ENCODE measurements around the gene CCT8.
A peak's percentile ranks its signal among the peaks of the same experiment; 100 is the strongest.

CCT8 gene

DNA sequence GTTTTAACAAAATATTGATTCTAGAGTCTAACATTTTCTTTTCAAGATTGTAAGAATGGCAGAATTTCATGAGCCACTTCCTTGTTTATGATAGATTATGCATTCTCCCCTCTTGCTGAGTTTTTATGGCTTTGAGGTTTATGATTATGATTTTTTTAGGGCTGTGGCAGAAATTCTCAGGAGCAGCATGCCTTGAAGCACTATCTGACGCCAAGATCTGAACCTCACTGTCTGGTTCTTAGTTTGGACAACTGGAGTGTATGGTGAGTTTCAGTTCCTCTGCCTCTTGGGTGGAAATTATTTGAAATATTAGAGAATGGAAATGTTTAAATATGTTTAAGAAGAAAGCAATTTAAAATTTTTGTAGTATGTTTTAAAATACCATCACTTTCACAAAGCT, 38.8 kb downstream of the CCT8 start:
- H3K27ac ChIP-seq, result no peak overlapping the region
- no peak for DNase-seq
- no peak overlapping the region for H3K4me3 ChIP-seq (ENCODE audit: low read depth, low read length)
- peaks cover 46% of the 10 kb centered on the region for H3K36me3 ChIP-seq (replicated peaks)
- no peaks in the 10 kb centered on the region for H3K27me3 ChIP-seq (replicated peaks)
- in situ Hi-C loops (cut with HindIII; ENCODE audit: low pct_ligation_motif_present, low sequenced_read_pairs), result no loop called here
- TF ChIP-seq, protein P1, sequence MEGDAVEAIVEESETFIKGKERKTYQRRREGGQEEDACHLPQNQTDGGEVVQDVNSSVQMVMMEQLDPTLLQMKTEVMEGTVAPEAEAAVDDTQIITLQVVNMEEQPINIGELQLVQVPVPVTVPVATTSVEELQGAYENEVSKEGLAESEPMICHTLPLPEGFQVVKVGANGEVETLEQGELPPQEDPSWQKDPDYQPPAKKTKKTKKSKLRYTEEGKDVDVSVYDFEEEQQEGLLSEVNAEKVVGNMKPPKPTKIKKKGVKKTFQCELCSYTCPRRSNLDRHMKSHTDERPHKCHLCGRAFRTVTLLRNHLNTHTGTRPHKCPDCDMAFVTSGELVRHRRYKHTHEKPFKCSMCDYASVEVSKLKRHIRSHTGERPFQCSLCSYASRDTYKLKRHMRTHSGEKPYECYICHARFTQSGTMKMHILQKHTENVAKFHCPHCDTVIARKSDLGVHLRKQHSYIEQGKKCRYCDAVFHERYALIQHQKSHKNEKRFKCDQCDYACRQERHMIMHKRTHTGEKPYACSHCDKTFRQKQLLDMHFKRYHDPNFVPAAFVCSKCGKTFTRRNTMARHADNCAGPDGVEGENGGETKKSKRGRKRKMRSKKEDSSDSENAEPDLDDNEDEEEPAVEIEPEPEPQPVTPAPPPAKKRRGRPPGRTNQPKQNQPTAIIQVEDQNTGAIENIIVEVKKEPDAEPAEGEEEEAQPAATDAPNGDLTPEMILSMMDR (IDR thresholded peaks at IDR 0.05; ENCODE audit: low read depth, low read length, missing control alignments), result no peak

DNA sequence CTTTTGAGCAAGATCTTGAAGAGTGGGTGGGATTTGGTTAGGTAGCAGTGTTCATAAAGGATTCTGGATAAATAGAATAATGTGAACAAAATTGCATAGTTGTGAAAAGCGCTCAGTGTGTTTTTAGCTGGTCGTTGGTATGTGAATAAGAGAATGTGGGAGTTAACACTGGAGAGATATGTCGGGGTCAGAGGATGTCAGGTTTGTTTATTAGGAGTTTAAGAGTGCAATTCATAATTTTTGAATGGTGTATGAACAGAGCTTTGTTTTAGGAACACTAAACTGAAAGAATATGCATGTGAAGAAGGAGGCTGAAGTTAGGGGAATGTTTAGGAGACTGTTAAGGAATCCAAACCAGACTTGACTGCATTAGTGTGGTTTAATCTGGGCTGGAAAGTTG, 39.6 kb downstream of the CCT8 start:
- no peak overlapping the region for H3K27ac ChIP-seq
- H3K4me3 ChIP-seq (ENCODE audit: low read depth, low read length), result no peak overlapping the region
- no peaks in the 10 kb centered on the region for H3K27me3 ChIP-seq (replicated peaks)
- peaks cover 47% of the 10 kb centered on the region for H3K36me3 ChIP-seq (replicated peaks)
- in situ Hi-C loops (cut with HindIII; ENCODE audit: low pct_ligation_motif_present, low sequenced_read_pairs), result no loop called here
- DNase-seq, result no peak
- TF ChIP-seq, protein P1 (IDR thresholded peaks at IDR 0.05; ENCODE audit: low read depth, low read length, missing control alignments), result no peak

DNA sequence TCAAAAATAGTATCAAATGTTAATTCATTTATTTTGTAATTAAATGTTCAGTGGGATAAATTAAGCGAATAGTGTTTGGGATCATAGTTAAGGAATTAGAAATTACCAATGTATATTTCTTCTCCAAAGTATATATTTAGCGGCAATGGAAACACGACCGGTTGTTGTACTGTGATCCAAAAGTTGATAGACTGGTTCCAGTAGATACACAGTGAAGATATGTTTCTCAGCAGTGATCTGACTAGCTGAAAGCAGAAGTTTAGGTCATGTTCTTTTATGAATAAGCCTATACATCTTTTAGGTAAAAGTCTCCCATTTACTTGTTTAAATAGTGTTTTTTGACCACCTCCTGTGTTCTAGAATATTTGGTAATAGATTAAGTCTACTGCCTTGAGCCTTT, 40.1 kb downstream of the CCT8 start:
- in situ Hi-C loops (cut with HindIII; ENCODE audit: low pct_ligation_motif_present, low sequenced_read_pairs), result no loop called here
- Histone ChIP-seq H3K4me3 (ENCODE audit: low read depth, low read length) (no peak overlapping the region), H3K27ac (no peak overlapping the region), H3K27me3 (replicated peaks) (no peaks in the 10 kb centered on the region), H3K36me3 (replicated peaks) (peaks cover 50% of the 10 kb centered on the region)
- TF ChIP-seq, protein P1 (IDR thresholded peaks at IDR 0.05; ENCODE audit: low read depth, low read length, missing control alignments), result no peak
- DNase-seq, result no peak

DNA sequence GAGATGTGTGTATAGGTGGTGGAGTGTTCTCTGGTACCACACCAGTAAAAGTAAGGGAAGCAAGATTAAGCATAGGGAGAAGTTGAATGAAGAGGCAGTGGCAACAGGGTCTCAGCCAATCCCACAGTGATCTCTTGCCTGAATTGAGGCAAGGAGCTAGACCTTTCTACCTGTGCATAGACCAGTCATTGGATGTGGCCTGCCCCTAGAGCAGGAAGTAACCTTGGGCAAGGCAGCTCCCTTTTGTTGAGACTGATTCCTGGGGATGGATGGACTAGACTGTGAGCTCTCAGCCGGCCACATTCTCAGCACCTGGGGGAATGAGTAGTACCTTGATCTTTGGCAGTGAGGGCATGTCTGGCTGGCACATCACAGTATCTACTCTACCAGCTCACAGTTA, 42.5 kb downstream of the CCT8 start:
- Histone ChIP-seq H3K4me3 (ENCODE audit: low read depth, low read length) (no peak overlapping the region), H3K36me3 (replicated peaks) (peaks cover 39% of the 10 kb centered on the region), H3K27me3 (replicated peaks) (no peaks in the 10 kb centered on the region), H3K27ac (no peak overlapping the region)
- TF ChIP-seq, protein P1 (IDR thresholded peaks at IDR 0.05; ENCODE audit: low read depth, low read length, missing control alignments), result no peak
- DNase-seq, result no peak
- in situ Hi-C loops (cut with HindIII; ENCODE audit: low pct_ligation_motif_present, low sequenced_read_pairs), result no loop called here

DNA sequence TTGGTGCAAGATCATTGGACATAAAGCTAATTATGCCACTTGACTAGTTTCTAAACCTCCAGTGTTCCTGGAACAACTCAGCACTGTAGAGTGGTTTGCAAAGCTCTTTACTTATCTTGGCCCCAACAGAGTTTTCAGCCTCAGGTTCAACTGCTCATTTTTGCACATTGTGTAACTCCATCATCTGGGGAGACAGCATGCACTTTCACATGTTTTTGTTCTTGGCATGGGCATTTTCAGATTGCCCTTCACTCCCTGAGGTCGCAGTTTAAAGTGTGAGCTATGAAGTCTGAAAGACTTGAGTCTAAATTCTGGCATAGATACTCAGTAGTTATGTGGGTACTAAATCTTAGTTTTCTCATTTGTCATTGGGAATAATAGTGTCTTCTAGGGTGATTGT, 43.9 kb downstream of the CCT8 start:
- in situ Hi-C loops (cut with HindIII; ENCODE audit: low pct_ligation_motif_present, low sequenced_read_pairs), result no loop called here
- Histone ChIP-seq H3K36me3 (replicated peaks) (peaks cover 32% of the 10 kb centered on the region), H3K27ac (no peak overlapping the region), H3K27me3 (replicated peaks) (no peaks in the 10 kb centered on the region), H3K4me3 (ENCODE audit: low read depth, low read length) (no peak overlapping the region)
- TF ChIP-seq, protein P1 (IDR thresholded peaks at IDR 0.05; ENCODE audit: low read depth, low read length, missing control alignments), result no peak
- DNase-seq, result no peak

DNA sequence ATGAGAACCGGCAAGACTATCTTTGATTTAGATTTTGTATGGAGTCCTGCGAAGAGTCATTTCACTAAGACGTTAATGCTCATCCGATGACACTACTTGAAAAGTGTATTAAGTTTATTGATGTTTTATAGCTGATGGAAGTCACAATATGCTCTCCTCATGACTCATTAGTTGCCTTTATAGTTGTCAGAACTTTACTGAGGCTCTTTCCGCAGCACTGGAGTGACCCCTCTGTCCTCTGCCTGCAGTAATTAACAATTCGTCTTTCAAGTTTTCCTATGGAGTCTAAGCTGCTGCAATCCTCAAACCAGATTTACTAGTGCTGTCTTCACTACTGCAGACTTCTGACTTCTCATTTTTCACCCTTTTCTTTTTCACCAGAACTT, 48.1 kb downstream of the CCT8 start:
- TF ChIP-seq, protein P1 (IDR thresholded peaks at IDR 0.05; ENCODE audit: low read depth, low read length, missing control alignments), result no peak
- Histone ChIP-seq H3K36me3 (replicated peaks) (peaks cover 9% of the 10 kb centered on the region), H3K27ac (peak overlapping the region; percentile 100), H3K4me3 (ENCODE audit: low read depth, low read length) (peak overlapping the region; percentile 95), H3K27me3 (replicated peaks) (no peaks in the 10 kb centered on the region)
- in situ Hi-C loops (cut with HindIII; ENCODE audit: low pct_ligation_motif_present, low sequenced_read_pairs), result no loop called here
- peak; percentile 11 for DNase-seq

Measured in brain microvascular endothelial cell (primary cell).